ENCODE measurements around the gene B3GNT8.

- TF ChIP-seq CTCF (IDR thresholded peaks at IDR 0.05) (no peak), POLR2A (IDR thresholded peaks at IDR 0.05) (no peak)
Measured at GRCh38 chr19:41437944-41438574, 10.9 kb upstream of the B3GNT8 start.

All from testis (tissue), 2 donors.